ENCODE measurements around the gene TSEN2. TPM values are rescaled to one million over a fixed set of nuclear protein-coding genes. Genes with fewer than 3 reads are reported as not detected.

TSEN2 gene
- total RNA-seq, 1 donor from 2014 or later: 21.3 TPM

DNA sequence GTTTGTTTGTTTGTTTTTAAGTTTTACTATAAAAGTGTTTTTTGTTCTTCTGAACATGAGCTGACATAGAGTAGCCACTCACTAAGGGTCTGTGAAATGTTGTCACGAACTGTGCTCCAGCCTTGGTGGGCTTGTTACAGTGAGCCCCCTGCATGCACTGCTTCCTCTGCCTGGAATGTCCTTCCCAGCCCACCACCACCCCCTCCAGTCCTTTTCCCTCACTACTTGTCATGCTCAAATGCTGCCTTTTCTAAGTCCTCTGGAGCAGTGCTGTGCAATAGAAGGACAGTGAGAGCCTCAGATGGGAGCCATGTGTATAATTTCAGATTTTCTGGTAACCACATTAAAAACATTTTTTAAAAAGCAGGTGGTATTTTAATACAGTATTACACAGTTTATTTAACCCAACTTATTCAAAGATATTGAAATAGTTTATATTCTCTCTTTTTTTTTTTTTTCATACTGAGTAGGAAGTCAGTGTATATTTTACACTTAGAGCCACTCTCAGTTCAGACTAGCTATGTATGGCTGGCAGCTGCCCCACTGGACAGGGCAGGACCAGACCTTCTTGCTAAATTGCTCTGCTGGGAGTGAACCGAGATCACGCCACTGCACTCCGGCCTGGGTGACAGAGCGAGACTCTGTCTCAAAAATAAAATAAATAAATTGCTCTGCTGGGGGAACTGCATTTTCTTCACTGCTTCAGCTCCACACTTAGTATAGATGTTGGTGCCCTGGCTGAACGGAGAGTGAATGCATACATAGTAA is 34.2 kb downstream of the TSEN2 start:
- Histone ChIP-seq H3K9me3 (ENCODE audit: low read depth) (no peaks in the 10 kb centered on the region), H3K36me3 (peaks cover 3% of the 10 kb centered on the region)

DNA sequence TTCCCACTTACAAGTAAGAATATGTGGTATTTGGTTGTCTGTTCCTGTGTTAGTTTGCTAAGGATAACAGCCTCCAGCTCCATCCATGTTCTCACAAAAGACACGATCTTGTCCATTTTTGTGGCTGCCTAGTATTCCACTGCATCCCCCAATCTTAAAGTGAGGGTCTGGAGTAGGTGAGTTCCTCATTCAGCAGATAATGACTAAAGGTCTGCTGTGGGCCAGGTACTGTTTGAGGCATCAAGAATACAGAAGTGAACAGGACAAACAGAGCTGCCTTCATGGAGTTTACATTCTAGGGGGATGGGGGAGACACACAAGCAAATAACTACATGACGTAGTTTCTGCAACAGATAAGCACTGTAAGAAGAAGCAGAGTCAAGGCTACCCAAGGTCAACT is 36.7 kb downstream of the TSEN2 start:
- no peaks in the 10 kb centered on the region for H3K4me1 ChIP-seq
- no peak overlapping the region for H2AFZ ChIP-seq (replicated peaks)
- DNase-seq (ENCODE audit: low spot score): no peak
- H3F3A ChIP-seq (ENCODE audit: low read depth): no peaks in the 10 kb centered on the region
- H3K4me2 ChIP-seq: no peak overlapping the region
- H3K79me2 ChIP-seq (ENCODE audit: low read depth): no peaks in the 10 kb centered on the region
- H3K9ac ChIP-seq: no peak overlapping the region
- H3K36me3 ChIP-seq: peaks cover 3% of the 10 kb centered on the region
- no peaks in the 10 kb centered on the region for H4K20me1 ChIP-seq (ENCODE audit: low read depth)
- peaks cover 16% of the 10 kb centered on the region for H3K36me3 Mint-ChIP-seq
- H3K27me3 ChIP-seq: no peaks in the 10 kb centered on the region
- H3K4me1 Mint-ChIP-seq: no peaks in the 10 kb centered on the region
- no peak overlapping the region for H3K27ac Mint-ChIP-seq
- no peak overlapping the region for H3K27ac ChIP-seq
- H3K4me3 Mint-ChIP-seq: no peak overlapping the region
- no peak for TF ChIP-seq EZH2 (IDR thresholded peaks at IDR 0.05)
- TF ChIP-seq, protein P1, sequence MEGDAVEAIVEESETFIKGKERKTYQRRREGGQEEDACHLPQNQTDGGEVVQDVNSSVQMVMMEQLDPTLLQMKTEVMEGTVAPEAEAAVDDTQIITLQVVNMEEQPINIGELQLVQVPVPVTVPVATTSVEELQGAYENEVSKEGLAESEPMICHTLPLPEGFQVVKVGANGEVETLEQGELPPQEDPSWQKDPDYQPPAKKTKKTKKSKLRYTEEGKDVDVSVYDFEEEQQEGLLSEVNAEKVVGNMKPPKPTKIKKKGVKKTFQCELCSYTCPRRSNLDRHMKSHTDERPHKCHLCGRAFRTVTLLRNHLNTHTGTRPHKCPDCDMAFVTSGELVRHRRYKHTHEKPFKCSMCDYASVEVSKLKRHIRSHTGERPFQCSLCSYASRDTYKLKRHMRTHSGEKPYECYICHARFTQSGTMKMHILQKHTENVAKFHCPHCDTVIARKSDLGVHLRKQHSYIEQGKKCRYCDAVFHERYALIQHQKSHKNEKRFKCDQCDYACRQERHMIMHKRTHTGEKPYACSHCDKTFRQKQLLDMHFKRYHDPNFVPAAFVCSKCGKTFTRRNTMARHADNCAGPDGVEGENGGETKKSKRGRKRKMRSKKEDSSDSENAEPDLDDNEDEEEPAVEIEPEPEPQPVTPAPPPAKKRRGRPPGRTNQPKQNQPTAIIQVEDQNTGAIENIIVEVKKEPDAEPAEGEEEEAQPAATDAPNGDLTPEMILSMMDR (IDR thresholded peaks at IDR 0.05): no peak
- H3K4me3 ChIP-seq: no peak overlapping the region
- peaks cover 2% of the 10 kb centered on the region for H3K27me3 Mint-ChIP-seq (ENCODE audit: insufficient read depth, low read depth)
- no peaks in the 10 kb centered on the region for H3K9me3 ChIP-seq (ENCODE audit: low read depth)
- H3K9me3 Mint-ChIP-seq: no peaks in the 10 kb centered on the region

More for the DNA sequence above, 34.2 kb downstream of the TSEN2 start:
- no peaks in the 10 kb centered on the region for H3K79me2 ChIP-seq (ENCODE audit: low read depth)
- no peaks in the 10 kb centered on the region for H3K4me1 ChIP-seq
- no peaks in the 10 kb centered on the region for H3K4me1 Mint-ChIP-seq
- peaks cover 2% of the 10 kb centered on the region for H3K27me3 Mint-ChIP-seq (ENCODE audit: insufficient read depth, low read depth)
- H3K27ac ChIP-seq: no peak overlapping the region
- no peaks in the 10 kb centered on the region for H4K20me1 ChIP-seq (ENCODE audit: low read depth)
- no peak overlapping the region for H3K4me3 Mint-ChIP-seq
- H3F3A ChIP-seq (ENCODE audit: low read depth): no peaks in the 10 kb centered on the region
- TF ChIP-seq EZH2phosphoT487 (IDR thresholded peaks at IDR 0.05): no peak
- TF ChIP-seq, protein P1 (IDR thresholded peaks at IDR 0.05): no peak
- H3K27me3 ChIP-seq: no peaks in the 10 kb centered on the region
- no peak overlapping the region for H3K4me2 ChIP-seq
- H3K36me3 Mint-ChIP-seq: peaks cover 21% of the 10 kb centered on the region
- no peak overlapping the region for H3K4me3 ChIP-seq
- no peak overlapping the region for H3K9ac ChIP-seq
- DNase-seq (ENCODE audit: low spot score): no peak
- no peak overlapping the region for H2AFZ ChIP-seq (replicated peaks)
- H3K9me3 Mint-ChIP-seq: no peaks in the 10 kb centered on the region
- H3K27ac Mint-ChIP-seq: no peak overlapping the region

DNA sequence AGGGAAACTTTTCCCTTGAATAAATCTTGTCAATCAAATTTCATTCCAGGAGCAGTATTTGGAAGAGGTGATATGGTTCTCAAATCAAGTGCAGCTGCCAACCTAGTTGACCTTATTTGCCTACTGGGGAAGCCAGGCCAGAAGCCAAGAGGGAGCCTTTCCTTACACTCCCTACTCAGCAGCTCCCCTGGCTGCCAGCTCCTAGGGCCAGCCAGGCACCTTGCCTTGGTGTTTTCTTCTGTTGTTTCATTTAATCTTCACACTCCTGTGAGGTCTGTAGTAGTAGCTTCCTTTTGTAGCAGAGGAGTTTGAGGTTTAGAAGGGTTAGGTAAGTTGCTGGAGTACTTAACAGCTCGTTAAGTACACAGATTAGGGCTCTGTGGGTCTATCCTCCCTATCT is 38.4 kb downstream of the TSEN2 start:
- no peaks in the 10 kb centered on the region for H3F3A ChIP-seq (ENCODE audit: low read depth)
- H3K4me1 ChIP-seq: no peaks in the 10 kb centered on the region
- H3K4me2 ChIP-seq: no peak overlapping the region
- H3K36me3 Mint-ChIP-seq: peaks cover 23% of the 10 kb centered on the region
- H3K4me3 Mint-ChIP-seq: no peak overlapping the region
- no peaks in the 10 kb centered on the region for H3K27me3 ChIP-seq
- no peaks in the 10 kb centered on the region for H3K79me2 ChIP-seq (ENCODE audit: low read depth)
- H4K20me1 ChIP-seq (ENCODE audit: low read depth): no peaks in the 10 kb centered on the region
- H3K27ac ChIP-seq: no peak overlapping the region
- no peaks in the 10 kb centered on the region for H3K9me3 ChIP-seq (ENCODE audit: low read depth)
- DNase-seq (ENCODE audit: low spot score): no peak
- H3K27ac Mint-ChIP-seq: no peak overlapping the region
- no peak overlapping the region for H2AFZ ChIP-seq (replicated peaks)
- H3K4me1 Mint-ChIP-seq: no peaks in the 10 kb centered on the region
- no peaks in the 10 kb centered on the region for H3K9me3 Mint-ChIP-seq
- TF ChIP-seq, protein P1 (IDR thresholded peaks at IDR 0.05): no peak
- TF ChIP-seq EZH2 (IDR thresholded peaks at IDR 0.05) (no peak), EZH2phosphoT487 (IDR thresholded peaks at IDR 0.05) (no peak)
- H3K27me3 Mint-ChIP-seq (ENCODE audit: insufficient read depth, low read depth): peaks cover 2% of the 10 kb centered on the region
- no peak overlapping the region for H3K4me3 ChIP-seq
- no peak overlapping the region for H3K9ac ChIP-seq
- H3K36me3 ChIP-seq: peaks cover 3% of the 10 kb centered on the region
